ENCODE measurements around the gene CGNL1. TPM values are rescaled to one million over a fixed set of nuclear protein-coding genes. Genes with fewer than 3 reads are reported as not detected.

Gene CGNL1
- total RNA-seq (2022; extraction: Qiagen RNA extraction; ENCODE audit: low read depth), result 1.5 to 2.0 TPM (median 1.9 TPM) in 5 replicates

GRCh38 chr15:57375827-57376695, at the start of gene CGNL1:
Gene CGNL1, plus strand, starts transcription at chr15:57376505. Its CDS starts 61,495 bp downstream, at chr15:57438000.

GRCh38 chr15:57591822-57592367, 215.6 kb downstream of the CGNL1 start, which contains the start of gene MYZAP:
Gene MYZAP, plus strand, starts transcription at chr15:57591904. Its CDS starts 131 bp downstream, at chr15:57592035.

Other genes with a start within 250 kb of the CGNL1 start
- 0.50 to 0.99 TPM (median 0.80 TPM) in 5 replicates for gene MYZAP, start 215.4 kb downstream of the CGNL1 start, total RNA-seq (2022; extraction: Qiagen RNA extraction; ENCODE audit: low read depth)